Hypothalamus (tissue), 51 donors: ENCODE results near the gene DMBX1.

Experiments used
- DNase-seq, 51 donors: peaks; one replicate each; lab custom pipeline; 2025; lab: John Stamatoyannopoulos, UW

DMBX1 gene

GRCh38 chr1:46480959-46481646 lies 8.5 kb upstream of the DMBX1 start:
- no peak for DNase-seq

GRCh38 chr1:46481961-46482360 lies 7.7 kb upstream of the DMBX1 start:
- DNase-seq, result no peak

GRCh38 chr1:46483589-46483988 lies 6.0 kb upstream of the DMBX1 start:
- DNase-seq, result no peak

- DNase-seq, result no peak
These were observed 4.7 kb upstream of the DMBX1 start for GRCh38 chr1:46484783-46485490.

GRCh38 chr1:46485564-46486431 lies 3.8 kb upstream of the DMBX1 start:
- no peak for DNase-seq

GRCh38 chr1:46486432-46487015 lies 3.1 kb upstream of the DMBX1 start:
- no peak for DNase-seq

- no peak for DNase-seq
These were observed 1.8 kb upstream of the DMBX1 start for GRCh38 chr1:46487818-46488218.

- no peak for DNase-seq
These were observed 1.1 kb upstream of the DMBX1 start for GRCh38 chr1:46488343-46489168.

- peak in 1 of 51 donors; percentile 2 for DNase-seq
These were observed 433 bp upstream of the DMBX1 start for GRCh38 chr1:46489169-46489637.

GRCh38 chr1:46490406-46490655 lies 695 bp downstream of the DMBX1 start:
- DNase-seq, result no peak

- DNase-seq, result no peak
These were observed 1.2 kb downstream of the DMBX1 start for GRCh38 chr1:46490656-46491442.

- peak in 1 of 51 donors; percentile 8 for DNase-seq
These were observed 2.0 kb downstream of the DMBX1 start for GRCh38 chr1:46491443-46492268.

GRCh38 chr1:46492269-46492853 lies 2.7 kb downstream of the DMBX1 start:
- no peak for DNase-seq

GRCh38 chr1:46492871-46493270 lies 3.2 kb downstream of the DMBX1 start:
- DNase-seq, result no peak

GRCh38 chr1:46493316-46494032 lies 3.8 kb downstream of the DMBX1 start:
- no peak for DNase-seq

- no peak for DNase-seq
These were observed 5.3 kb downstream of the DMBX1 start for GRCh38 chr1:46494910-46495309.

GRCh38 chr1:46495778-46496177 lies 6.1 kb downstream of the DMBX1 start:
- DNase-seq, result no peak

- no peak for DNase-seq
These were observed 6.9 kb downstream of the DMBX1 start for GRCh38 chr1:46496505-46496904.
